HG03108 (cell line): ENCODE measurements around the gene OR51E1.

Experiments used
- ATAC-seq: cut with Tn5 transposase; IDR thresholded peaks from one replicate; pipeline ENCODE4 v1.9.1; 2021; ENCODE audit warnings: moderate library complexity; ENCODE audit not compliant: unreplicated experiment

The OR51E1 gene

GRCh38 chr11:4643682-4644081 lies at the start of gene OR51E1:
Gene OR51E1, plus strand, starts transcription at chr11:4643982. Its CDS starts 8,545 bp downstream, at chr11:4652527.
- no peak for ATAC-seq

- no peak for ATAC-seq
Observed at GRCh38 chr11:4605057-4605456, 38.7 kb upstream of the OR51E1 start.

GRCh38 chr11:4606231-4607015 lies 37.4 kb upstream of the OR51E1 start:
- no peak for ATAC-seq

- ATAC-seq: no peak
Observed at GRCh38 chr11:4607096-4607495, 36.7 kb upstream of the OR51E1 start.

GRCh38 chr11:4607781-4608666 lies 35.8 kb upstream of the OR51E1 start, which contains the start of gene TRIM68:
Gene TRIM68, minus strand, starts transcription at chr11:4608231. Its CDS starts 2,727 bp downstream, at chr11:4605504.
- ATAC-seq: peak; percentile 100

GRCh38 chr11:4610258-4610935 lies 33.4 kb upstream of the OR51E1 start:
- no peak for ATAC-seq

- no peak for ATAC-seq
Observed at GRCh38 chr11:4611986-4612385, 31.8 kb upstream of the OR51E1 start.

GRCh38 chr11:4615856-4616444 lies 27.8 kb upstream of the OR51E1 start:
- ATAC-seq: no peak

- no peak for ATAC-seq
Observed at GRCh38 chr11:4619514-4619913, 24.3 kb upstream of the OR51E1 start.

GRCh38 chr11:4626207-4627099 lies 17.3 kb upstream of the OR51E1 start:
- no peak for ATAC-seq

- no peak for ATAC-seq
Observed at GRCh38 chr11:4636136-4636535, 7.6 kb upstream of the OR51E1 start.

GRCh38 chr11:4636962-4637661 lies 6.7 kb upstream of the OR51E1 start, which contains the start of gene OR51D1:
Gene OR51D1, plus strand, starts transcription at chr11:4637477. Its CDS starts 2,314 bp downstream, at chr11:4639791.
- peak; percentile 84 for ATAC-seq

- no peak for ATAC-seq
Observed at GRCh38 chr11:4637662-4638047, 6.1 kb upstream of the OR51E1 start.

- no peak for ATAC-seq
Observed at GRCh38 chr11:4639931-4640330, 3.9 kb upstream of the OR51E1 start.

GRCh38 chr11:4641501-4641900 lies 2.3 kb upstream of the OR51E1 start:
- ATAC-seq: no peak

- ATAC-seq: no peak
Observed at GRCh38 chr11:4642043-4642442, 1.7 kb upstream of the OR51E1 start.

- ATAC-seq: no peak
Observed at GRCh38 chr11:4643076-4643475, 706 bp upstream of the OR51E1 start.

GRCh38 chr11:4644233-4644632 lies 451 bp downstream of the OR51E1 start:
- no peak for ATAC-seq

GRCh38 chr11:4645974-4646373 lies 2.2 kb downstream of the OR51E1 start:
- no peak for ATAC-seq
